Measurements from ENCODE around the gene DCAF10. TPM values are rescaled to one million over a fixed set of nuclear protein-coding genes. Genes with fewer than 3 reads are reported as not detected.
"Not testable (repeated sequence)": the region's sequence is repeated elsewhere in the genome, so short reads cannot be mapped to it uniquely, and the experiment has no call there.

Gene DCAF10
- total RNA-seq, 1 experiment from 2014 or later = 11.8 TPM

DNA sequence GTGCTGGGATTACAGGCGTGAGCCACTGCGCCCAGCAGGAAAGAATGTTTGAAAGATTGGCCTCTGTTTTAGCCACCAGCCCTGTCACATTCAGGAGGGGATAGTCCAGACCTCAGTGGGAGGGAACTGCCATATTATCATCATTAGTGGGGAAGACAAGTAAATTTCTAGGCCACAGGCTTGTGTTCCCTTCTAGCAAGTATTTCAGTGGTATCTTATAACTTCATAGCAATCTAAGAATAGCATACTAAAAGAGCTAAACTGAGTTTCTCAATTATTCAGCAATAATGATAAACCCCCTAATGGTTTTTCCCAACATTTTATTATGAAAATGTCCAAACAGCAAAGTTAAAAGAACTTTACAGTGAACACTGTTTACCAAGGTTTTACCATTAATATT, 73.4 kb downstream of the DCAF10 start:
- Histone ChIP-seq H3K9me3 (ENCODE audit: low read length) (no peaks in the 10 kb centered on the region), H3K27me3 (ENCODE audit: low read length) (no peaks in the 10 kb centered on the region), H3K9ac (ENCODE audit: low read length) (no peak overlapping the region), H3K9me2 (replicated peaks; ENCODE audit: low read length) (no peaks in the 10 kb centered on the region), H3K4me1 (ENCODE audit: insufficient read depth, low read length) (no peaks in the 10 kb centered on the region), H3K4me3 (ENCODE audit: low read length) (no peak overlapping the region), H3K79me2 (ENCODE audit: low read length) (no peaks in the 10 kb centered on the region), H2AFZ (ENCODE audit: low read length) (no peak overlapping the region), H3K4me2 (ENCODE audit: low read length) (no peak overlapping the region), H3K27ac (ENCODE audit: low read length) (no peak overlapping the region), H3K36me3 (ENCODE audit: low read depth, low read length) (peaks cover 4% of the 10 kb centered on the region; the same call in 1 of the 2 replicates), H3F3A (ENCODE audit: low read length, unreplicated experiment) (no peaks in the 10 kb centered on the region), H4K20me1 (ENCODE audit: low read length) (no peaks in the 10 kb centered on the region)
- intact Hi-C loops (cut with micrococcal nuclease) = no loop called here
- TF ChIP-seq, protein P1, sequence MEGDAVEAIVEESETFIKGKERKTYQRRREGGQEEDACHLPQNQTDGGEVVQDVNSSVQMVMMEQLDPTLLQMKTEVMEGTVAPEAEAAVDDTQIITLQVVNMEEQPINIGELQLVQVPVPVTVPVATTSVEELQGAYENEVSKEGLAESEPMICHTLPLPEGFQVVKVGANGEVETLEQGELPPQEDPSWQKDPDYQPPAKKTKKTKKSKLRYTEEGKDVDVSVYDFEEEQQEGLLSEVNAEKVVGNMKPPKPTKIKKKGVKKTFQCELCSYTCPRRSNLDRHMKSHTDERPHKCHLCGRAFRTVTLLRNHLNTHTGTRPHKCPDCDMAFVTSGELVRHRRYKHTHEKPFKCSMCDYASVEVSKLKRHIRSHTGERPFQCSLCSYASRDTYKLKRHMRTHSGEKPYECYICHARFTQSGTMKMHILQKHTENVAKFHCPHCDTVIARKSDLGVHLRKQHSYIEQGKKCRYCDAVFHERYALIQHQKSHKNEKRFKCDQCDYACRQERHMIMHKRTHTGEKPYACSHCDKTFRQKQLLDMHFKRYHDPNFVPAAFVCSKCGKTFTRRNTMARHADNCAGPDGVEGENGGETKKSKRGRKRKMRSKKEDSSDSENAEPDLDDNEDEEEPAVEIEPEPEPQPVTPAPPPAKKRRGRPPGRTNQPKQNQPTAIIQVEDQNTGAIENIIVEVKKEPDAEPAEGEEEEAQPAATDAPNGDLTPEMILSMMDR (conservative IDR thresholded peaks at IDR 0.05; ENCODE audit: low read depth, low read length) = no peak
- TF ChIP-seq EZH2phosphoT487 (IDR thresholded peaks at IDR 0.05; ENCODE audit: borderline replicate concordance, low read length) = no peak
- TF ChIP-seq EZH2 (IDR thresholded peaks at IDR 0.05; ENCODE audit: low read length, unreplicated experiment) = no peak
- ChIA-PET CTCF (no interaction called here), POLR2A (ENCODE audit: unreplicated experiment) (no interaction called here)
- no peak for ATAC-seq
- DNase-seq = no peak
- BruUV-seq (replicated peaks) = no TSS peak

DNA sequence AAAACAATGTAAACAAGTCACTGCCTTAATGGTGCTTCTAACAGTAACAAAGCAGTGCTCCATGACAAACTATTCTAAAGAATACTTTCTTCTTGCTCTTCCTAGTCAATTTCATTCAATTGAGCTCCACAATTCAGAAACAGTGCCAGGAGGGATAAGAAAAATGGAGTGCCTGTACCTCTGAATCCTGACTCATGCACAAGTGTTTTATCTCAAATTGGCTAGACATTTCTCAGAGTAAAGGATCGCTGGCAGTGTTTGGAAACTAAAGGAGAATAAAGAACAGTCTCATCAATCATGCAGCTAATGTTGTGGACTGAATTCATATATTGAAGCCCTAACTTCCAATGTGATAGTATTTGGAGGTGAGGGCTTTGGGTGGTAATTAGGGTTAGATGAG, 75.8 kb downstream of the DCAF10 start:
- Histone ChIP-seq H3K27ac (ENCODE audit: low read length) (no peak overlapping the region), H3K27me3 (ENCODE audit: low read length) (no peaks in the 10 kb centered on the region), H4K20me1 (ENCODE audit: low read length) (no peaks in the 10 kb centered on the region), H3K4me1 (ENCODE audit: insufficient read depth, low read length) (no peaks in the 10 kb centered on the region), H3K9me2 (replicated peaks; ENCODE audit: low read length) (no peaks in the 10 kb centered on the region), H3K4me2 (ENCODE audit: low read length) (no peak overlapping the region), H3K9me3 (ENCODE audit: low read length) (no peaks in the 10 kb centered on the region), H3K4me3 (ENCODE audit: low read length) (no peak overlapping the region), H3K79me2 (ENCODE audit: low read length) (no peaks in the 10 kb centered on the region), H3K9ac (ENCODE audit: low read length) (no peak overlapping the region), H3F3A (ENCODE audit: low read length, unreplicated experiment) (no peaks in the 10 kb centered on the region), H2AFZ (ENCODE audit: low read length) (no peak overlapping the region), H3K36me3 (ENCODE audit: low read depth, low read length) (peaks cover 4% of the 10 kb centered on the region; the same call in 1 of the 2 replicates)
- TF ChIP-seq EZH2phosphoT487 (IDR thresholded peaks at IDR 0.05; ENCODE audit: borderline replicate concordance, low read length) = no peak
- no peak for TF ChIP-seq EZH2 (IDR thresholded peaks at IDR 0.05; ENCODE audit: low read length, unreplicated experiment)
- TF ChIP-seq, protein P1 (conservative IDR thresholded peaks at IDR 0.05; ENCODE audit: low read depth, low read length) = no peak
- intact Hi-C loops (cut with micrococcal nuclease) = no loop called here
- DNase-seq (no peak), ATAC-seq (no peak)
- ChIA-PET CTCF (no interaction called here), POLR2A (ENCODE audit: unreplicated experiment) (no interaction called here)
- no TSS peak for BruUV-seq (replicated peaks)

DNA sequence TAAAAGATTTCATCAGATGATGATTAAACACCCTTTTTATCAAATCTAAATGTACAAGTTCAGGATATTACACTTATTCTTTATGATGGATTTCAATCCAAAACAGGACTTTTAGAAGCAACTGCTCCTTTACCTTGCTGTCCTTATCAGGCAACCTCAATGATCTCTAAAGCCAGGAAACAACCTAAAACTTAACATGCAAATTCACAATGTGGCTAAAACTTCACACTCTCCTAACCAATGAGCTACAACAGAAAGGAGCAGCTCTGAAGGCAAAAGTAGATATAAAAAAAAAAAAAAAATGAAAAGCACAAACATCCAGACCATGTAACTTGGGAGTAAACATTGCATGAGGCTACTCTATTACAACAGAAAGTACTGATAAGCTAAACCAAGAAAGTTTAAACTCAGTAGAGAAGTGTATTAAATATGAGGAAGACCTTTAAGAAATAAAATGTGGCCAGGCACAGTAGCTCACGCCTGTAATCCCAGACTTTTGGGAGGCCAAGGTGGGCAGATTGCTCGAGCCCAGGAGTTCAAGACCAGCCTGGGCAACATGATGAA, 80.4 kb downstream of the DCAF10 start:
- Histone ChIP-seq H3F3A (ENCODE audit: low read length, unreplicated experiment) (no peaks in the 10 kb centered on the region), H3K36me3 (ENCODE audit: low read depth, low read length) (peaks cover 4% of the 10 kb centered on the region; the same call in 1 of the 2 replicates), H3K79me2 (ENCODE audit: low read length) (no peaks in the 10 kb centered on the region), H3K27ac (ENCODE audit: low read length) (no peak overlapping the region), H4K20me1 (ENCODE audit: low read length) (no peaks in the 10 kb centered on the region), H3K27me3 (ENCODE audit: low read length) (no peaks in the 10 kb centered on the region), H3K4me2 (ENCODE audit: low read length) (no peak overlapping the region), H3K4me1 (ENCODE audit: insufficient read depth, low read length) (no peaks in the 10 kb centered on the region), H3K9me2 (replicated peaks; ENCODE audit: low read length) (no peaks in the 10 kb centered on the region), H3K4me3 (ENCODE audit: low read length) (no peak overlapping the region), H3K9ac (ENCODE audit: low read length) (no peak overlapping the region), H3K9me3 (ENCODE audit: low read length) (no peaks in the 10 kb centered on the region), H2AFZ (ENCODE audit: low read length) (no peak overlapping the region)
- no TSS peak for BruUV-seq (replicated peaks)
- ATAC-seq = no peak
- intact Hi-C loops (cut with micrococcal nuclease) = no loop called here
- POLR2A ChIA-PET (ENCODE audit: unreplicated experiment) = no interaction called here
- no peak for DNase-seq
- CTCF ChIA-PET = interaction anchor here (0.6 kb wide), 1 partner anchor 42 kb away, joined by 5 read pairs; no protein-coding TSS in a partner anchor
- TF ChIP-seq EZH2phosphoT487 (IDR thresholded peaks at IDR 0.05; ENCODE audit: borderline replicate concordance, low read length) (no peak), EZH2 (IDR thresholded peaks at IDR 0.05; ENCODE audit: low read length, unreplicated experiment) (no peak)
- TF ChIP-seq, protein P1 (conservative IDR thresholded peaks at IDR 0.05; ENCODE audit: low read depth, low read length) = no peak

DNA sequence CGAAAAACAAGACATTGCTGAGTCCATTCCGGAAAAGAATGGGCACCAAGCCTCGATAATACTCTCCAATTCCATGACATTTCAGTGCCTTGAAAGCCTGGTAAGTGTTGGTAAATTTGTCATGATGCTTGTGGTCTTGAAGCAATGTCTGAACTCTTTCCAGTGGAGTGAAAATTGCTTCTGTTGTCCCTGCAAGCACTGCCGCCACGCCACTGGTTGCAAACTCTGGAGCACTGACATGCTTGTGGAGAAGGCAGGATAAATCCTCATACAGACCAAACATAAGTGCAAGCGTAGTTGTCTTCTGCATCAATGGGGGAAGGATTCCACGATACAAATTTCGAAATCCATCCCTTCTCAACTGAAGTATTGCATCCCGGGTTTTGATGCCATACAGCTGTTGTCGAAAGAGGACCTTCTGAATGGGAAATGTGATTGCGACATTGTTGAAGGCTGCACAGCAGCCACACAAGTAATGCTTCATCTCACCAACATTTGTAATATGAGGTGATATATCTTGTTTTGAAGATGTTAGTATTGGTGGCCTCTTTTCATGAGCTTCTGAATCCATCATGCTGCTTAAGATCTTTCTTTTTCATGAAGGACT, 87.5 kb downstream of the DCAF10 start:
- BruUV-seq (replicated peaks) = TSS peak; percentile 4
- ATAC-seq; H3K4me2 ChIP-seq (ENCODE audit: low read length); H3K4me1 ChIP-seq (ENCODE audit: insufficient read depth, low read length); H3K79me2 ChIP-seq (ENCODE audit: low read length); H4K20me1 ChIP-seq (ENCODE audit: low read length); DNase-seq; H3K9me3 ChIP-seq (ENCODE audit: low read length); H3K27me3 ChIP-seq (ENCODE audit: low read length); H3K36me3 ChIP-seq (ENCODE audit: low read depth, low read length); H3K9ac ChIP-seq (ENCODE audit: low read length); H2AFZ ChIP-seq (ENCODE audit: low read length); H3K27ac ChIP-seq (ENCODE audit: low read length); POLR2A ChIA-PET (ENCODE audit: unreplicated experiment); H3F3A ChIP-seq (ENCODE audit: low read length, unreplicated experiment); H3K9me2 ChIP-seq (replicated peaks; ENCODE audit: low read length); H3K4me3 ChIP-seq (ENCODE audit: low read length); intact Hi-C loops (cut with micrococcal nuclease); CTCF ChIA-PET: not testable (repeated sequence)
